ENCODE measurements around the gene SKIC3. TPM values are rescaled to one million over a fixed set of nuclear protein-coding genes. Genes with fewer than 3 reads are reported as not detected.

The SKIC3 gene
- total RNA-seq, 1 donor from 2014 or later, result 102 TPM

GRCh38 chr5:95526871-95527270 is 27.9 kb downstream of the SKIC3 start:
- H3K27ac Mint-ChIP-seq (ENCODE audit: unreplicated experiment), result no peak overlapping the region
- H3K27me3 Mint-ChIP-seq (ENCODE audit: unreplicated experiment), result no peaks in the 10 kb centered on the region
- no peak for DNase-seq (ENCODE audit: extremely low spot score, unreplicated experiment)
- H3K4me1 Mint-ChIP-seq (ENCODE audit: unreplicated experiment), result peaks cover 9% of the 10 kb centered on the region
- no peaks in the 10 kb centered on the region for H3K9me3 Mint-ChIP-seq (ENCODE audit: unreplicated experiment)
- no peak overlapping the region for H3K4me3 Mint-ChIP-seq (ENCODE audit: unreplicated experiment)
- TF ChIP-seq CTCF (IDR thresholded peaks at IDR 0.05), result no peak
- peaks cover 42% of the 10 kb centered on the region for H3K36me3 Mint-ChIP-seq (ENCODE audit: unreplicated experiment)

- Mint-ChIP-seq H3K4me1 (ENCODE audit: unreplicated experiment) (no peaks in the 10 kb centered on the region), H3K27me3 (ENCODE audit: unreplicated experiment) (no peaks in the 10 kb centered on the region), H3K27ac (ENCODE audit: unreplicated experiment) (no peak overlapping the region), H3K36me3 (ENCODE audit: unreplicated experiment) (peaks cover 49% of the 10 kb centered on the region), H3K9me3 (ENCODE audit: unreplicated experiment) (no peaks in the 10 kb centered on the region), H3K4me3 (ENCODE audit: unreplicated experiment) (no peak overlapping the region)
- no peak for DNase-seq (ENCODE audit: extremely low spot score, unreplicated experiment)
- no peak for TF ChIP-seq CTCF (IDR thresholded peaks at IDR 0.05)
Observed at GRCh38 chr5:95524423-95524822, 30.4 kb downstream of the SKIC3 start.

- peaks cover 6% of the 10 kb centered on the region for H3K4me1 Mint-ChIP-seq (ENCODE audit: unreplicated experiment)
- H3K4me3 Mint-ChIP-seq (ENCODE audit: unreplicated experiment), result no peak overlapping the region
- TF ChIP-seq CTCF (IDR thresholded peaks at IDR 0.05), result no peak
- peaks cover 46% of the 10 kb centered on the region for H3K36me3 Mint-ChIP-seq (ENCODE audit: unreplicated experiment)
- no peak overlapping the region for H3K27ac Mint-ChIP-seq (ENCODE audit: unreplicated experiment)
- no peaks in the 10 kb centered on the region for H3K27me3 Mint-ChIP-seq (ENCODE audit: unreplicated experiment)
- no peak for DNase-seq (ENCODE audit: extremely low spot score, unreplicated experiment)
- no peaks in the 10 kb centered on the region for H3K9me3 Mint-ChIP-seq (ENCODE audit: unreplicated experiment)
Observed at GRCh38 chr5:95520206-95520605, 34.6 kb downstream of the SKIC3 start.

- no peak overlapping the region for H3K4me3 Mint-ChIP-seq (ENCODE audit: unreplicated experiment)
- H3K9me3 Mint-ChIP-seq (ENCODE audit: unreplicated experiment), result no peaks in the 10 kb centered on the region
- no peak overlapping the region for H3K27ac Mint-ChIP-seq (ENCODE audit: unreplicated experiment)
- H3K36me3 Mint-ChIP-seq (ENCODE audit: unreplicated experiment), result peaks cover 46% of the 10 kb centered on the region
- H3K27me3 Mint-ChIP-seq (ENCODE audit: unreplicated experiment), result no peaks in the 10 kb centered on the region
- DNase-seq (ENCODE audit: extremely low spot score, unreplicated experiment), result no peak
- H3K4me1 Mint-ChIP-seq (ENCODE audit: unreplicated experiment), result peaks cover 6% of the 10 kb centered on the region
- TF ChIP-seq CTCF (IDR thresholded peaks at IDR 0.05), result no peak
Observed at GRCh38 chr5:95519681-95520080, 35.1 kb downstream of the SKIC3 start.

- no peak for TF ChIP-seq CTCF (IDR thresholded peaks at IDR 0.05)
- no peaks in the 10 kb centered on the region for H3K27me3 Mint-ChIP-seq (ENCODE audit: unreplicated experiment)
- H3K36me3 Mint-ChIP-seq (ENCODE audit: unreplicated experiment), result peaks cover 47% of the 10 kb centered on the region
- H3K4me3 Mint-ChIP-seq (ENCODE audit: unreplicated experiment), result no peak overlapping the region
- H3K4me1 Mint-ChIP-seq (ENCODE audit: unreplicated experiment), result peaks cover 6% of the 10 kb centered on the region
- no peaks in the 10 kb centered on the region for H3K9me3 Mint-ChIP-seq (ENCODE audit: unreplicated experiment)
- DNase-seq (ENCODE audit: extremely low spot score, unreplicated experiment), result no peak
- peak overlapping the region; percentile 29 for H3K27ac Mint-ChIP-seq (ENCODE audit: unreplicated experiment)
Observed at GRCh38 chr5:95519151-95519550, 35.6 kb downstream of the SKIC3 start.

All from osteocyte (in vitro differentiated cells).